Astrocyte (in vitro differentiated cells and primary cell): Measurements from ENCODE around the gene PTPRB. TPM values are rescaled to one million over a fixed set of nuclear protein-coding genes. Genes with fewer than 3 reads are reported as not detected.
"Not testable (repeated sequence)": the region's sequence is repeated elsewhere in the genome, so short reads cannot be mapped to it uniquely, and the experiment has no call there.

ENCODE experiments used
- DNase-seq: peaks from one replicate; pipeline ENCODE4 v3.0.0-alpha.2; 2010; ENCODE audit warnings: low read depth
- FAIRE-seq: peaks from 2 replicates; lab custom pipeline; 2011; peaks lifted over from hg19 to GRCh38; lab: Jason Lieb, UNC
- H2AFZ ChIP-seq: 2 replicates; pipeline ENCODE4 v1.6.0; 2012; ENCODE audit warnings: low read depth, low read length, inconsistent platforms
- H3K27ac ChIP-seq: 2 replicates; pipeline ENCODE4 v1.5.1; 2011; ENCODE audit warnings: low read depth, low read length, inconsistent platforms
- H3K27me3 ChIP-seq: 2 replicates; pipeline ENCODE4 v1.6.0; 2011; ENCODE audit warnings: low read length, inconsistent platforms; ENCODE audit not compliant: insufficient read depth
- H3K36me3 ChIP-seq: 2 replicates; pipeline ENCODE4 v1.5.1; 2011; ENCODE audit warnings: low read length, inconsistent platforms; ENCODE audit not compliant: insufficient read depth
- H3K4me1 ChIP-seq: 2 replicates; pipeline ENCODE4 v1.5.1; 2011; ENCODE audit warnings: low read length, inconsistent platforms; ENCODE audit not compliant: insufficient read depth
- H3K4me2 ChIP-seq: 2 replicates; pipeline ENCODE4 v1.6.0; 2012; ENCODE audit warnings: low read length, inconsistent platforms
- H3K4me3 ChIP-seq: 2 replicates; pipeline ENCODE4 v1.5.1; 2011; ENCODE audit warnings: low read depth, mild to moderate bottlenecking, low read length, inconsistent platforms; ENCODE audit not compliant: insufficient read depth
- H3K79me2 ChIP-seq: 2 replicates; pipeline ENCODE4 v1.6.0; 2012; ENCODE audit warnings: mild to moderate bottlenecking, low read length, inconsistent platforms; ENCODE audit not compliant: insufficient read depth
- H3K9ac ChIP-seq: 2 replicates; pipeline ENCODE4 v1.6.0; 2012; ENCODE audit warnings: mild to moderate bottlenecking, low read length, inconsistent platforms
- H3K9me3 ChIP-seq: 2 replicates; pipeline ENCODE4 v1.5.1; 2012; ENCODE audit warnings: low read depth, mild to moderate bottlenecking, low read length, inconsistent platforms; ENCODE audit not compliant: insufficient read depth
- H4K20me1 ChIP-seq: 2 replicates; pipeline ENCODE4 v1.6.0; 2012; ENCODE audit warnings: low read length, inconsistent platforms; ENCODE audit not compliant: insufficient read depth
- H3K27ac Mint-ChIP-seq: one replicate; pipeline ENCODE4 v1.8.0; 2021; ENCODE audit warnings: mild to moderate bottlenecking, mixed read lengths; ENCODE audit not compliant: unreplicated experiment
- H3K27me3 Mint-ChIP-seq: one replicate; pipeline ENCODE4 v1.8.0; 2021; ENCODE audit warnings: low read depth, mixed read lengths; ENCODE audit not compliant: unreplicated experiment
- H3K36me3 Mint-ChIP-seq: one replicate; pipeline ENCODE4 v1.8.0; 2021; ENCODE audit warnings: low read depth, mixed read lengths; ENCODE audit not compliant: unreplicated experiment
- H3K4me1 Mint-ChIP-seq: one replicate; pipeline ENCODE4 v1.8.0; 2021; ENCODE audit warnings: low read depth, mixed read lengths; ENCODE audit not compliant: unreplicated experiment
- H3K4me3 Mint-ChIP-seq: one replicate; pipeline ENCODE4 v1.8.0; 2021; ENCODE audit warnings: mild to moderate bottlenecking, moderate library complexity, mixed read lengths; ENCODE audit not compliant: unreplicated experiment
- H3K9me3 Mint-ChIP-seq: one replicate; pipeline ENCODE4 v1.8.0; 2021; ENCODE audit warnings: mild to moderate bottlenecking, mixed read lengths; ENCODE audit not compliant: unreplicated experiment
- CTCF ChIP-seq: IDR thresholded peaks from 2 replicates; pipeline ENCODE4 v1.5.1; 2011; ENCODE audit warnings: low read depth, mild to moderate bottlenecking, inconsistent platforms, low read length, moderate library complexity; ENCODE audit not compliant: insufficient read depth
- EZH2 ChIP-seq: IDR thresholded peaks from 2 replicates; pipeline ENCODE4 v1.6.1; 2012; ENCODE audit warnings: mild to moderate bottlenecking, low read length, inconsistent platforms; ENCODE audit not compliant: insufficient read depth
- total RNA-seq: library from RNA; stranded (reverse); gene quantifications from 2 replicates; pipeline ENCODE4 v1.2.1, GENCODE V29; 2021

Gene PTPRB
- total RNA-seq, 1 donor from 2014 or later, result 2.5 TPM

DNA sequence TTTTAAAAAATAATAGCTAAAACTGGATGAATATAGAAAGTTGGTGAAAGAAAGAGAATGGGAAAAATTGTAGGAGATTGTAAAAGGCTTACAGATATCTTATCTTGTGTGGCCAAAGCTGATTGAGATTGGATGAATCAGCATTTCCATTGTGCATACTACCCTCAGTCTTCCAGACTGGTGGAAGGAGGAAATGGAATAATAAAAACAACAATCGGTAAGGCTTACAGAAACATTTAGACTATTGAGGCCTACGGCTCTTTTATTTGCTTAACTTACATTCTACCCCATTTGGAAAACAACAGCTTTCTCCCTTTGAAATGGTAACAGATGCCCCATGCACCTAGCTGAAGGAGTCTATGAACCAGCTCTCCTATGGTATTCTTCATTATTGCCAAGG is 129.8 kb downstream of the PTPRB start:
- Mint-ChIP-seq H3K9me3 (no peaks in the 10 kb centered on the region), H3K27me3 (peaks cover 3% of the 10 kb centered on the region), H3K4me3 (no peak overlapping the region), H3K27ac (no peak overlapping the region), H3K36me3 (no peaks in the 10 kb centered on the region), H3K4me1 (peaks cover 2% of the 10 kb centered on the region)
- Histone ChIP-seq H3K4me2 (no peak overlapping the region), H3K36me3 (no peaks in the 10 kb centered on the region), H3K9me3 (no peaks in the 10 kb centered on the region), H3K27ac (no peak overlapping the region), H3K4me3 (no peak overlapping the region), H2AFZ (no peak overlapping the region), H3K27me3 (no peaks in the 10 kb centered on the region), H3K79me2 (no peaks in the 10 kb centered on the region), H3K4me1 (no peaks in the 10 kb centered on the region), H3K9ac (no peak overlapping the region), H4K20me1 (no peaks in the 10 kb centered on the region)
- DNase-seq, result peak; percentile 61
- no peak for TF ChIP-seq CTCF
- no peak for TF ChIP-seq EZH2
- FAIRE-seq, result no peak

DNA sequence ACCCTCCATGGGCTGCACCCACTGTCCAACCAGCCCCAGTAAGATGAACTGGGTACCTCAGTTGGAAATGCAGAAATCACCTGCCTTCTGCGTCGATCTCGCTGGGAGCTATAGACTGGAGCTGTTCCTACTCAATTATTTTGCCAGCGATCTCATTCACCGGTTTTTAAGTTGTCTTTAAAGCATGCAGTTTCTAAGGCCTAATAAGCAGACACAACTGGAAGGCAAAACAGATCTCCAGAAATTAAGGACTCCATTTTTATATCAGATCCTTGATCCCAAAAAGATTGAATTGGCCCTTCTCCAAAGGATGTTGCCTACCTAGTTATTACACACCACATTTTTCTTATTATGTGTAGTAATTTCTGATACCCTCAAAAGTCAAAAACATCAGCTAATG is 139.7 kb downstream of the PTPRB start:
- H3K4me1 ChIP-seq, result no peaks in the 10 kb centered on the region
- Mint-ChIP-seq H3K27ac (no peak overlapping the region), H3K27me3 (no peaks in the 10 kb centered on the region), H3K4me3 (no peak overlapping the region), H3K4me1 (no peaks in the 10 kb centered on the region), H3K36me3 (no peaks in the 10 kb centered on the region), H3K9me3 (peaks cover 24% of the 10 kb centered on the region)
- DNase-seq (no peak), FAIRE-seq (no peak)
- no peaks in the 10 kb centered on the region for H3K27me3 ChIP-seq
- H3K27ac ChIP-seq, result no peak overlapping the region
- no peaks in the 10 kb centered on the region for H3K79me2 ChIP-seq
- H3K36me3 ChIP-seq, result no peaks in the 10 kb centered on the region
- H3K4me3 ChIP-seq, result no peak overlapping the region
- no peaks in the 10 kb centered on the region for H4K20me1 ChIP-seq
- H3K9me3 ChIP-seq, result no peaks in the 10 kb centered on the region
- no peak overlapping the region for H3K9ac ChIP-seq
- no peak overlapping the region for H2AFZ ChIP-seq
- no peak overlapping the region for H3K4me2 ChIP-seq
- no peak for TF ChIP-seq CTCF
- TF ChIP-seq EZH2, result no peak

- not testable (repeated sequence) for H3K4me2 ChIP-seq, H3K36me3 Mint-ChIP-seq, H3K27ac ChIP-seq, FAIRE-seq, H3K27me3 Mint-ChIP-seq, H3K36me3 ChIP-seq, DNase-seq, H3K9ac ChIP-seq, H2AFZ ChIP-seq, H3K4me3 ChIP-seq, H3K27ac Mint-ChIP-seq, H4K20me1 ChIP-seq, H3K4me1 ChIP-seq, H3K4me1 Mint-ChIP-seq, H3K27me3 ChIP-seq, H3K4me3 Mint-ChIP-seq, H3K9me3 ChIP-seq, H3K79me2 ChIP-seq
- H3K9me3 Mint-ChIP-seq, result peaks cover 16% of the 10 kb centered on the region
These were observed 144.3 kb downstream of the PTPRB start for GRCh38 chr12:70492904-70493303.

DNA sequence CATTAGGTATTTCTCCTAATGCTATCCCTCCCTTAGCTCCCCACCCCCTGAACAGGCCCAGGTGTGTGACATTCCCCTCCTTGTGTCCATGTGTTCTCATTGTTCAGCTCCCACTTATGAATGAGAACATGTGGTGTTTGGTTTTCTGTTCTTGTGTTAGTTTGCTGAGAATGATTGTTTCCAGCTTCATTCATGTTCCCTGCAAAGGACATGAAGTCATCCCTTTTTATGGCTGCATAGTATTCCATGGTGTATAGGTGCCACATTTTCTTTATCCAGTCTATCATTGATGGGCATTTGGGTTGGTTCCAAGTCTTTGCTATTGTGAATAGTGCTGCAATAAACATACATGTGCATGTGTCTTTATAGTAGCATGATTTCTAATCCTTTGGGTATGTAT is 146.3 kb downstream of the PTPRB start:
- DNase-seq, H3K4me2 ChIP-seq, H3K4me3 ChIP-seq, H3K27ac Mint-ChIP-seq, H3K9me3 ChIP-seq, H3K4me1 ChIP-seq, H3K27me3 Mint-ChIP-seq, H3K4me3 Mint-ChIP-seq, FAIRE-seq, H3K9me3 Mint-ChIP-seq, H4K20me1 ChIP-seq, H3K4me1 Mint-ChIP-seq, H3K79me2 ChIP-seq, H3K27ac ChIP-seq, H2AFZ ChIP-seq, H3K9ac ChIP-seq, H3K27me3 ChIP-seq, H3K36me3 ChIP-seq, H3K36me3 Mint-ChIP-seq: not testable (repeated sequence)
